Loucy (cell line): Measurements from ENCODE around the gene HNF4A.

Source experiments
- EZH2phosphoT487 ChIP-seq: fragments of 200-600 bp; IDR thresholded peaks from 2 replicates; pipeline ENCODE4 v1.6.1; 2018; ENCODE audit warnings: antibody characterized with exemption, mild to moderate bottlenecking, moderate library complexity, borderline replicate concordance
- TF ChIP-seq, protein P1 (sequence below): fragments of 200-600 bp; sonication (generic); conservative IDR thresholded peaks from 2 replicates; pipeline ENCODE4 v1.5.1; 2014; ENCODE audit warnings: mild to moderate bottlenecking, antibody characterized with exemption, low read length

DNA sequence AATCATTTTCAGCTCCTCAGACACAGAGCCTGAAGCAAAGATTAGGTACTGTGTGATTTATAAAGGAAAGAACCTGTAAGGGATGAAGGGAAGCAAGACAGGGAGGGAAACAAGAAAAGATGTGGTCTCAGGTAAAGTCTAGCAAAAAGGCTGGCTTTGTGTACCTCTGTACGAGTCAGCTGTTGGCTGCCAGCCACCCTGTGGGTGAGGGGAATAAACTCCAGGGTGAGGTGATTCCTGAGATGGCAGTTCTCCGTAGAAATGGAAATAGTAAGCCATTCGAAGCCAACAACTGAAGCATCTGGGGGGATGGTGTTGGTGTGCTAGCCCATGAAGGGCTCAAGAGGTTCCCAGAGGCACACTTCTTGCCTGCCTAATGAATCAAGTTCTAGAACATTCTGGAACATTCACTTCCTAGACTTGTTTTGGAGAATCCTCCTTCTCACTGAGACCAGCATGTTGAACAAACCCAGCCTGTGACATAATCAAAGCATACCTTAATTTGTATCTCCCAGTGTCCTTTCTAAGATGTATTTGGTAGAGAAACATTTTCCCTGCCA is 109.6 kb downstream of the HNF4A start:
- TF ChIP-seq, protein P1, sequence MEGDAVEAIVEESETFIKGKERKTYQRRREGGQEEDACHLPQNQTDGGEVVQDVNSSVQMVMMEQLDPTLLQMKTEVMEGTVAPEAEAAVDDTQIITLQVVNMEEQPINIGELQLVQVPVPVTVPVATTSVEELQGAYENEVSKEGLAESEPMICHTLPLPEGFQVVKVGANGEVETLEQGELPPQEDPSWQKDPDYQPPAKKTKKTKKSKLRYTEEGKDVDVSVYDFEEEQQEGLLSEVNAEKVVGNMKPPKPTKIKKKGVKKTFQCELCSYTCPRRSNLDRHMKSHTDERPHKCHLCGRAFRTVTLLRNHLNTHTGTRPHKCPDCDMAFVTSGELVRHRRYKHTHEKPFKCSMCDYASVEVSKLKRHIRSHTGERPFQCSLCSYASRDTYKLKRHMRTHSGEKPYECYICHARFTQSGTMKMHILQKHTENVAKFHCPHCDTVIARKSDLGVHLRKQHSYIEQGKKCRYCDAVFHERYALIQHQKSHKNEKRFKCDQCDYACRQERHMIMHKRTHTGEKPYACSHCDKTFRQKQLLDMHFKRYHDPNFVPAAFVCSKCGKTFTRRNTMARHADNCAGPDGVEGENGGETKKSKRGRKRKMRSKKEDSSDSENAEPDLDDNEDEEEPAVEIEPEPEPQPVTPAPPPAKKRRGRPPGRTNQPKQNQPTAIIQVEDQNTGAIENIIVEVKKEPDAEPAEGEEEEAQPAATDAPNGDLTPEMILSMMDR = no peak
- TF ChIP-seq EZH2phosphoT487 = no peak
